OCI-M2 (cell line): Measurements from ENCODE around the gene DSG3.

ENCODE experiments used
- DNase-seq: peaks from one replicate; lab custom pipeline; 2025; ENCODE audit not compliant: unreplicated experiment; lab: John Stamatoyannopoulos, UW

The DSG3 gene

DNA sequence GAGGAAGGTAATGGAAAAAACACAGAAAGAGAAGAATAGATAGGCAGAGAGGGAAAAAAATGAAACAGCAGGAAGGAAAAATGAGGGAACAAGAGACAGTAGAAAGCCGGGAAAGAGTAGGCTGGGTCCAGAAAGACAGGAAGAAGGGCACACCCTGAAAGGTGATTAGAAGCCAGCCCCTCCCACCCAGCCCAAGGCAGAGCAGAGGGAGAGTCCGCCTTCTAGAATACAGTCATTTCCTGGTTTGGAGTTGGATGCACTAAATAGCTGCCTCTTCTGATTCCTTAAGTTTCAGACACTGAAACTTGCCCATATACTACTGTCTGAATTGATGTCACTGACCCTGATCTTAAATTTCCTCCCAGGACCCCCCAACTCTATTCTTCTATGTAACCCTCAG lies 17.9 kb upstream of the DSG3 start:
- DNase-seq = no peak

DNA sequence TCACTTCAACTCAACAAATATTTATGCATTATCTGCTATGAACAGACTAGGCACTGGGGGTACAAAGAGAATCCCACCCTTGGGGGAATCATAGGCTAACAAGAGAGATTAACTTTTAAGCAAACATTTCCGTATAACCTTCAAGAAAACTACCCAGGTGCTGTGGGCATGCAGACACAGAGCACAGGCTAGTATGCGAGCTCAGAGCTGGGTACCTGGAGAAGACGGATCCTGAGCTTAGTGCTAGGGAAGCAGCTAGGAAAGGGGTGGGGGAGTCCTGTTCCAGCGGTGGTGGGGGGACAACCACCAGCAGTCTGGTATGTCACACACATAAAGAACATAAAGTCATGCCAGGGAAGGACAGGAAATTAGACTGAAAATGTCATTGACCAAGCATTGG lies 17.5 kb upstream of the DSG3 start:
- no peak for DNase-seq

DNA sequence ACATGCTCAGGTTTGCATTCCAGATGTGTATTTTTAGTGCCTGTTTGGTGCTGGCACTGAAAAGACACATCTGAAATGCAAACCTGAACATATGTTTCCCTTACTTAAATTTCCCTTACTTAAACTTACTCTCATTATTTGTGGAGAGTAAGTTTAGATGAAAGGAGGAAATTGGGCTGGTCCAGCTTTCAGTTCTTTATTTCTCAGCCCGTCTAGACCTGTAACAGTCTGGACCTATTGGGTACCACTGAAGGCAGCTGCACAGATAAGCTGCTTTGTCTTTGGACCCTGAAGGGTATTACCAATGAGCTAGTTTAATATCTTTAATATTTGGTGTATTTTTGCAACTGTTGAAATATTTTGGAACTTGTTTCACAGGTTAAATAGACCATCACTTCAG lies 17.0 kb upstream of the DSG3 start:
- DNase-seq = no peak

DNA sequence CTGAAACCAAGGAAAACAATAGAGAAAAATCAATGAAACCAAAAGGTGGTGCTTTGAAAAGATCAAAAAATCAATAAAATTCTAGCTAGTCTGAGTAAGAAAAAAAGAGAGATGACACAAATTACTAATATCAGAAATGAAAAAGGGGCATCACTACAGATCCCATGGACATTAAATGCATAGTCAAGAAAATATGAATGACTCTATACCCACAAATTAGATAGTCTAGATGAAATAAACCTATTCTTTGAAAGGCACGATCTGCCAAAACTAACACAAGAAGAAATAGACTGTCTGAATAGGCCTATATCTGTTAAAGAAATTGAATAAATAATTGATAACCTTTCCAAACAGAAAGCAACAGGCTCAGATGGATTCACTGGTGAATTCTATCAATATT lies 15.2 kb upstream of the DSG3 start:
- no peak for DNase-seq

DNA sequence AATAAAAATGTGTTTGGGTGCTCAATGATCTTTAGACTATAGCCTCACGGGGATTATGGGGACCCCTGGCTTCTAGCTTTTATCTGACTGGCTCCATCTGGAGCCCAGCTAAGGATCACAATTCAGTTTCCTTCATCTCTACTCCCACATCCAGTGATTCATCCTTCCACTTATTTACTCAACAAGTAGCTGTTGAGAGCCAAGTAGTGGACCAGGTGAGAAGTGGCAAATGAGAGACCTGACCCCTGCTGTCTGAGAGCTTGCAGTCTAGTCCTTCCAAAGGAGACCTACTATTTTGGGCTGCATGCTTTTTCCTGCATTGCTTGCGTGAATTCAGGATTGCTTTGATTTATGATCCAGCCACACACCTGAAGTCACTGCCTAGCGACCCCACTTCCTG lies 10.7 kb upstream of the DSG3 start:
- DNase-seq = no peak

DNA sequence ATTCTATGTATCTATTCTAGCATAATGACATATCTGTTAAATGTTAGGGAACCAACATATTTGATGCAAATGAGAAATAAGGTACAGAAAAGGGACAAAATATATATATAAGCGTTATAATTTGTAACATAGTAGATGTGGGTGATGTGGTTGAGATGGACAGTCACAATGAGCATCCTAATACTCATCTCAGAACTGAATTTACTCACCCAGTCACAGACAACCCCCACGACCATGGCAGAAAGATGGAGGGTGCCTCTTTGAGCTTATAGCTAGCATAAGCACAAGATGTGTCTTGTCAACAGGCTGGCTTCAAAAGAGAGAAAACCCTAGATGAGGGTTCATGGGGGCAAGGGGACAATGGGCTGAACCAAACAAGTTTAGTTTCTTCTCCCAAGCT lies 9.1 kb upstream of the DSG3 start:
- no peak for DNase-seq

DNA sequence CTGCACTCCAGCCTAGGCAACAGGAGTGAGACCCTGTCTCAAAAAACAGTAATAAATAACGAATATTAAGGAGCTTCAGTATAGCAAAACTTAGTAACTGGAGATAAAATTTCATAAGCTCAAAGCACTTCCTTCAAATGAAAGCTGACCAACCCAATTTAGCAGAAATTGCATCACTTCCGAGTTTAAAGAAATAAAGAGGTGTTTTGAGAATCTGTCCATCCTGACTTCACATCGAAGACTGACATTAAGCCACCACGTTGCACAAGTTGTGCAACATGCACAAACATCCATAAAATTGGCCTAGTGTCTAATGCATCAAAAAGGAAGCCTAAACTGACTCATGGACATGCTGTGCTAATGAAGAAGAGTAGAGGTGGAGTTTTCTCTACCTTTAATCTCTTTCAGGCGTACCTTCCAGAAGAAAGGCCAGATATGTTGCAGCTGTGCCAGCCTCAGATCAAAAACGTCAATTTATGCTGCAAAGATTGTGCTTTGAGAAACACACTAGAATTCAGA lies 7.7 kb upstream of the DSG3 start:
- no peak for DNase-seq

DNA sequence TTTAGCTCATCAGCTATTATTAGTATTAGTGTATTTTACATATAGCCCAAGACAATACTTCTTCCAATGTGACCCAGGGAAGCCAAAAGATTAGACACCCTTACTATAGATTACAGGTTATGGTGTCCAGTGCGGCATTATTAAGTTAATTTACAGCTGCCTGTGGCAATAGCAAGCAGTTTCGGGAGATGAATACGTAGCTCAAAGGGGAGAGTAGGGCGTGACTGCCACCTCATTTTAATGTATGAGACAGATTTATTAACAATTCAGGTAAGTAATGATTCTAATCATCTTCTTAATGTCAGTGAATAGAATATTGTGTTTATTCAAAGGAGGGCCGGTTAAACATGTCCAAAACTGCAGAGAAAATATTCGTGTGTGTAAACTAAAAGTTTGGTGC lies 6.8 kb upstream of the DSG3 start:
- no peak for DNase-seq

DNA sequence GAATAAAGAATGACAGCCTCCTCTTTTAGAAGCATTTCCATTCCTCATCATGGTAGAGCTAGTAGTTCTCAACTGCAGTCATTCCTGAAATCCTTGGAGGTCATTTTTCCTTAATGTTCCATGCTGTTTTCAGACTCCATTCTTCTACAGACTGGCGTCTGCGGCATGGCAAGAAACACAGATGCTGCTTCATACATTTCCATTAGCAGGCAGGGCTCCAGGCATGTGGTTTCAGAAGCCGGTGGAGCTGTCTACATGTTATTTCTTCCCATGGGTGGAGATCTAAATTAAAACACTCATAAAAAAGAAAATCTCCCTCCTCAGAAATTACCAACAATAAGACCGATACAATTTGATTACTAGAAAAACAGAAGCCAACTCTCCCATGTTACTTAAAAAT lies 6.0 kb upstream of the DSG3 start:
- DNase-seq = no peak

DNA sequence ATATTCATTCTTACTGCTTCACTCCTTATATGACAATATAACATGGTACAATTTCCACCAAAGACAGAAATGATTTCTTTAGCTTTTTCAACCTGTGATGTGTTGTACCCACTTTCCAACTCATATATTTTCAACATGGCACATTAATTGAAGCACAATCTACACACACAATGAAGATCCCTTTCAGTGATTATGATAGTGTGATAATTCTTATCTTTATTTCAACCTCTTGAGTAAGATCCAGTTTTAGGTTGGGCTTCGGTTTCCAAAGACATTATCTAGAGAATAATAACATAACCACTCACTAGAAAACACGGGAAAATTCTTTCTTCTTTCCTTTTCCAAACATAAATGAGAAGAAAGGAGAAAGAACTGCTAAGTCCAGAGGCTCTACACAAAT lies 3.4 kb upstream of the DSG3 start:
- no peak for DNase-seq

DNA sequence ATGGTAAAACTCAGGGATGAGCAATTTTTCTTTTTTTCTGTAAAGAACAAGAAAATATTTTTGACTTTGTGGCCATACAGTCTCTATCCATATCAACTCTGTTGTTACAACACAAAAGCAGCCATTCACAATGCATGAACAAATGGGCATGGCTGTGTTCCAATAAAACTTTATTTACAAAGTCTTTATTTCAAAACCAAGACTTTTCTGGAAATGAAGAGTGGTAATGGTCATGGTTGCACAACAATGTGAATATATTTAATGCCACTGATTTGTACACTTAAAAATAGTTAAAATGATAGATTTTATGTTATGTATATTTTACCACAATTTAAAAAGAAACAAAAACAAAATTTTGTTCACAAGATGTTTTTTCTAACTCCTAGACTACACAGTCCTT lies 1.6 kb upstream of the DSG3 start:
- DNase-seq = no peak

DNA sequence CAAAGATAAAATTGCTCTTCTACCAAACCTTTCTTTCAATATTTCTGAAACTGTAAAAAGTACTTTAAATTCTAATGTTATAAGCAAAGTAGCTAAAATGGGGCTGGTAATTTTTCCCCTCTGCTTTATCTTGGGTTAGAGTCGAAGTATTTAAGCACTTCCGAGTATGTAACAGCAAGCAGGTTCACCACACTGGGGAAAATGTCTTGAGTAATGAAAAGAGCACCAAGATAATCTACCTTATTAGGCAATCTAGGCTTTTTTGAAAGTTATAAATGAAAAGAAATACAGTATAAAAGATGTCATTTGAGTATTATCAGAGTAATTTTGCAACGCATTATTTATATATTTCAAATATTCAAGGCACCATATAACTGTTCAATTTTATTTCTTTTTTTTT lies 687 bp upstream of the DSG3 start:
- DNase-seq = no peak

DNA sequence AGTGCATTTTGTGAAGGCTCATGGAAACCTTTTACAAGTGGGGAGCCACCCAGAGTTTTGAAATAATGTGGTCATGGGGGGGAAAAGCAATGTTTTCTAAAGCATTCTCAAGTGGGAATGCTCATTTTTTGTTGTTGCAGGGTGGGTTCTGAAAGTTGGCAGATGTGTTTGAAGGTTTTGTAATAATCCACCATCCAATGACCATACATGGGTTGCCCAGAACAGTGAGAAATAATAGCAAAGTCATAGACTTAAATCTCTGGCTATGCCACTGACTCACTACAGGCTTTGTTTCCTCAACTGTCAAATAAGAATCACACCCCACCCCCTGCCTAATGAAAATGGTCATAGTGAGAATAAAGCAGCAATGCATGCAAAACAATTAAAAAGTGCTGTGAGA lies 2.9 kb downstream of the DSG3 start:
- no peak for DNase-seq

DNA sequence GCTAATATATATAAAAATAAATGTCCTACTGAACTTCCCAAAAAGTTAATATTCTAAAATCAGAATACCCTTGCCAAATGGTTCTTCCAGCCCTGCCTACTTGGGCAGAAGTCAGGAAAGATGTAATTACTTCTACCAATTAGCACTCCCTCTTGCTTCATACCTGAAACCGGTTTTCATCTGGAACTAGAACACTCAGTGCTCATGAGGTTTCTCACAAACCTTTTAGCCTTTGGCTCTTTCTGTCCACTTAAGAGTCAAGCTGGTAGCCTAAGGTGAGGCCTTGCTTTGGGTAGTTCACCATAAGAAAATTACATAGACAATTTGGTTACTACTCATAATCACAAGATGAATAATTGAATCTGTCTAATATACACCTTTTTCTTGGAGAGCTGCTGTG lies 4.1 kb downstream of the DSG3 start:
- DNase-seq = no peak

DNA sequence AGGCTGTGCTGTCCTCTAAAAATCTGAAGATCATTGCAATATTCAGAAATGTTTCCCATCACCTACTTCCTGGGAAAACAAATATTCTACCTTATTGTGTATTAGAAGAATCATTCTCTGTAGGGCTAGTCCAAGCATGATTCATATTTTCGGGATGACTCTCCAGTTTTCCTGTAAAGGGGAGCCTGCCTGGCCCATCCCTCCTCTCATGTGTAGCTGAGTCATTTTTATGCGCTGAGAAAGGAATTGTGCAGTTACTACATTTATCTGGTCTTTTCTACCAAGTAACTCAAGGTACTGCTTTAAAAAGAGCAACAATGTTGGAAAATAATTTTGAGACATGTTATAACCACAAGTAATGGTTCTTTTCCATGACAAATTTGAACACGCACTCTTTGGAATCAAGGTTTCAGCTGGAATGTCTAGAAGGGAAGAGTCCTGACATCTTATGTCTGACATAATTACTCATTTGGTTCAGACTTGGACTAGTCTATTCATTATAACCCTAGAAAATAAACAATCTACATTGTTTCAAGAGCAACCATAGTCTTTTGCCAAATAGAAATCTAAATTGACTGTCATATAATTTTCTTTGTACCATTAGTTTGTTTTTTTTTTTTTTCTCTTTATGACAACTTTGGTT lies 6.6 kb downstream of the DSG3 start:
- no peak for DNase-seq

DNA sequence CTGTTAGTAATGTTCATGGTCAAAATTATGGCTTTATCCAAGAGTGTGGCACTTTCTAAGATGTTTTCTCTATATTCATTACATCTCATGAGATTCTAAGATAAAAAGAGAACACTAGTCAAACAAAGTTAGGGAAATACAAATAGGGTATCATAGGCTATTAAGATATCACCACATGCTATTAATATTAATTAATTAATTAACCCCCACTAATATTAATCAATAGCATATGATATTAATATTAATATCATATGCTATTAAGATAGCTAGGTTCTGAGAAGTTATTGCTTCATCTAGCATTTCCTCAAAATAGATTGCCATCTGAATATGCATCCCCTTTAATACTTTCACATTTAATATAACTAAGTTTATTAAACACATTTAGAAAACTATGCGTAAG lies 22.1 kb downstream of the DSG3 start:
- DNase-seq = no peak

DNA sequence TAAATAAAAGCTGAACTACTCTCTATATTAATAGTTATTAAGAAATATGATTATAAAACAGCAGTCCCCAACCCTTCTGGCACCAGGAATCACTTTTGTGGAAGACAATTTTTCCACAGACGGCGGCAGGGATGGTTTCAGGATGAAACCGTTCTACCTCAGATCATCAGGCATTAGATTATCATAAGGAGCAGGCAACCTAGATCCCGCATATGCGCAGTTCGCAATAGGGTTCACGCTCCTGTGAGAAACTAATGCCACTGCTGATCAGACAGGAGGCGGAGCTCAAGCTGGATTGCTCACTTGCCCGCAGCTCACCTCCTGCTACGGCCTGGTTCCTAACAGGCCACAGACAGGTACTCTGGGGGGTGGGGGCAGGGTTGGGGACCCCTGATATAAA lies 31.1 kb downstream of the DSG3 start:
- DNase-seq = no peak

DNA sequence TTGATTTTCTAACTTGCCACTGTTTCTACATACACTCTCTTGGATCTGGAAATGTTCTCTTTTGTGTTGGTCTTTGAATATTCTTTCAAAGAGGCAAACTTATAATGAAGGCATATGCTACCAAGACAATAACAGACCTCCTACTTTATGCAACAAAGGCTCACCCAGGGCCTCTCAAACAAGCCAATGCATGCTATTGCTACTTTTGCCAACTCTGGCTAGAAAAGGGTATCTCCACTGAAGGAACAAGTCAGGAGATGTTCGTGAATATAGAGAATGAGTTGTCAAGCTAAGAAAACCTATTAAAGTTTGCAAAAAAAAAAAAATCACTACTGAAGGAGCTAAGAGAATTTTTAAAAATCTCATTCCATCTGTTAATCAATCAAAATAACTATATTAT lies 34.5 kb downstream of the DSG3 start:
- DNase-seq = no peak

DNA sequence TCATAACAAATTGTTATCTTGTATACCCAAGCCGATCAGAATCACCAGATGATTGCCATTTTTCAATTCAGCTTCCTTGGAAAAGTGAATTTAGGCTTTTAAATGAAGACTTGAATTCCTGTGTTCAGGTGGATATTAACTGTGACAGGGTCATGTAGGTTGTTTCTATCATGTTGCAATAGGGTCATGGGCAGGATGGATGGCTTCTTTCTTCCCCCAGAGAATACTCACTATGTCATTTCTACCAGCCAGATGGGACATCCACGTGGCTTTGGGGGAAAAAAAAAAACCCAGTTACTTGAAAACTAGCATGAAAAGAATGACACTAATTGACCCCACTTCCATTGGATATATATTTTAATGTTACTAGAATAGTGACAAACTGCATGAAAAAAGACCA lies 35.9 kb downstream of the DSG3 start:
- no peak for DNase-seq

DNA sequence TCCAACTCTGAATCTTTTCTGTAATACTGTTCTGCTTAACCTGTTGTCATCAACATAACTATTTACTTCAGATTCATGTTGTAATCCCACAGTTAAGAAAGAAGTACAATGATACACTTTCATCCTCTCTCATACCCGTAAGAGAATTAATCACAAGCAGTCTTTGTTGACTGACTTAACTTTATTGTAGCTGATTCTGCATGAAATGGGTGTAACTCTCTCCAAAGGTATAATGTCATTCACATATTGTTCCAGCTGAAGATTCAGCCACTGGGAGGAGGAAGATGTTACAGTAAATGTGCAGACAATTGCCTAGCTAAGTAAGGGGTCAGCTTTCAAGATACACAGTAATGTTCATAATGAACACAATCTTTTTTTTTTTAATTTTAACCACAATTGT lies 36.9 kb downstream of the DSG3 start:
- no peak for DNase-seq

DNA sequence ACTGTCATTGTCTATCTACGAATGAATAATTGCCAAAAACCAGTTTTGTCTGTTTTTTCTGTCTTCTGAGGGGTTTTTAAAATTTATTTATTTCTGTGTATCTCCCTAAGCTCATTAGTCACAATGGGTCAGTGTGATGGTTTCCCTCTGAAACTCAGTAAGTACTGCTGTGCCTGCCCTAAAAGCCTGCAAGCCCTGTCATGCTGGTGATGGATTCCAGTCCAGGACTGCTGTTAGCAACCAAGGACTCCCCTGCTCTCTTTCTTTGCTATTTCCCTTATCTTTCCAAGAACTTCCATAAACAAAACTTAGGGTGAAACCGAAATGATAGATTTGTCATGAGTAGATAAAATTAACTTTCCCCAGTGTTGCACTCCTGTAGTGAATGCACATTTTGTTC lies 38.6 kb downstream of the DSG3 start:
- no peak for DNase-seq

DNA sequence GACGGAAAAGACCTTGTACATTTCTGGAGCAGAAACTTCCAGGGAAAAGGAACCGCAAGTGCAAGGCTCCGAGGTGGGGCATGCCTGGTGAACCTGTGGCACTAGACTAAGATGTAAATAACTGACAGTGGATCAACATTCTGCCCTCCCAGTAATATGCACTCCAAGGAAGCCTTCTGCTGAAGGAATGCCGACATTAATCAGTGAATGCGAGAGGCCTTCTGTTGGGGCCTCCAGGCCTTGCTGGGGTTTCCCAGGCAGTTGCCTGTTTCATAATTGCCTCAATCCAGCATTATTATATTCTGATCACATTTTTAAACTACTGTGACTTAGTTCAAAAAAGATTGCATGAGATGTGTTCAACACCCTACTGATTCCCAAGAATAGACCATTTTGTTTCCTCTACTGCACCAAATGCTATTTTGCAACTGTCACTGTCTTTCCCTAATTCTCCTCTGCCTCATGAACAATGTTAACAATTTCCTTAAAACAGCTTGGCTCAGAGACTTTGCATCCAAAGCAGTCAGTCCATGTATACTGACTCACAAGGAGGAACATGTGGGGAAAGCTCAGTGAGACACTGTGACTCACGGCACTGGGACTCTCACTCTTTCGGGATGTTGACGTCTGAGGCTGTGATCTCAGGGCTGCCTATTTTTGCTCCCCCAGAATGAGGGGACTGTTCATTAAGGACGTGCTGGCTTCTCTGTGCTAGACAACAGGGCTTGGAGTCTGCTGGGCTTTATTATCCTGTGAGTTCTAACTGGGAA lies 39.9 kb downstream of the DSG3 start:
- DNase-seq = no peak

DNA sequence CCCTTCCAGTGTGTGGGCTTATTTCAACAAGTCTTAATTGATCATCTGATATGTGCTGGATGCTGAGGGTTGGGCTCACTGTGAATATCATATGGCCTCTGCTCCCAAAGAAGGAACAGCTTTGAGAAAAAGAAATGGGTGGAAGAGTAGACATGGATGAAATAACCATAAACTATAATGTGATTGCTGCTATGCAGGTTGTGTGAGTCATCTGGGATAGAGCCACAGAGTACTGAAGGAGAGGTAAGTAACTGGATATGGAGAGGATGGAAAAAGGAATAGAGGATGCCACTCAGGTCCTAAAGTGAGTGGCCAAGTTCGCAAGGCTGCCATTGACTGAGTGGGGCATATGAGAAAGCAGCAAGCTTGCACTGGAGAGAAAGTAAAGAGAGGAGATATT lies 41.8 kb downstream of the DSG3 start:
- DNase-seq = no peak
